PC-3 (cell line): ENCODE measurements around the gene DEK.

Experiments used
- CTCF ChIP-seq: fragments of 300-600 bp; sonication (generic); conservative IDR thresholded peaks from 2 replicates; pipeline ENCODE4 v1.5.1; 2017; ENCODE audit warnings: antibody characterized with exemption, low read depth, mild to moderate bottlenecking, low read length
- EZH2 ChIP-seq: fragments of 300-600 bp; sonication (generic); IDR thresholded peaks from one replicate; pipeline ENCODE4 v1.6.1; 2017; ENCODE audit warnings: antibody characterized with exemption, mild to moderate bottlenecking, low read length; ENCODE audit not compliant: unreplicated experiment

- TF ChIP-seq EZH2 (no peak), CTCF (no peak)
Measured at GRCh38 chr6:18189196-18189595, 75.1 kb downstream of the DEK start.
